ENCODE results near the gene RANGAP1.

GRCh38 chr22:41229730-41230400 lies 56.1 kb downstream of the RANGAP1 start:
- no peak for TF ChIP-seq POLR2A (IDR thresholded peaks at IDR 0.05)
- TF ChIP-seq CTCF (IDR thresholded peaks at IDR 0.05), result no peak
